Measurements from ENCODE around the gene LPAR1. TPM values are rescaled to one million over a fixed set of nuclear protein-coding genes. Genes with fewer than 3 reads are reported as not detected.

Gene LPAR1
- total and polyA plus RNA-seq, 2 of the 8 experiments (the other 6 are each of a cell fraction or from before 2014, with no cell fraction given), result 3.4 to 5.1 TPM

DNA sequence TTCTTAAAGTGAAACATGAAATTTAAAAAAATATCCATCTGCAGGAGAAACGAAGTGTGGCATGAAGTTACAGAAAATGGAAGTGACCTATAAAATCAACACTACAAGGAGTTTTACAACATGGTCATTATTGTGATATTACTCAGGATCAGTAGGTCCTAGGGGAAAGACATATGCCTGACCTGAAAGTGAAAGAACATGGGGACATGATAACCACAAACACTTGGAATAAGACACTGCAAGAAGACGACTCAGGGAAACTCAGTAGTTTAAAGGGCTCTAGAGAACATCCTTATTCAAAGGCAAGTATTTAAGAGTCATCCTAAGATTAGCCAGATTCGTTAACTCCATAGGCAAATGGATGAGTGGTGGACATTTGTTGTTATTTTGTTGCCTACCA, 19.9 kb upstream of the LPAR1 start:
- 88% methylated on average over 3 of the region's 3 CpGs; no CpG with 5 or more reads in 1 of the 2 experiments for WGBS, 2 experiments (ENCODE audit: extremely low coverage in 1 of 2, insufficient coverage in 1 of 2, insufficient read length in 1 of 2, insufficient replicate concordance in 2 of 2, low coverage in 1 of 2, low lambda C conversion rate in 2 of 2, missing lambda C conversion rate in 1 of 2)
- Histone ChIP-seq H3K4ac (replicated peaks; ENCODE audit: insufficient read length, low read depth, low read length) (no peak overlapping the region), H2AK5ac (ENCODE audit: low read depth, low read length) (no peak overlapping the region), H3K36me3 (ENCODE audit: control insufficient read depth in 2 of 4, insufficient read depth in 4 of 4, low read length in 3 of 4) (no peaks in the 10 kb centered on the region), H4K5ac (ENCODE audit: insufficient read length, low read depth, low read length) (no peak overlapping the region), H3K9ac (replicated peaks in 1 of 4; ENCODE audit: extremely low read depth in 1 of 4, low read depth in 3 of 4, low read length in 3 of 4) (no peak overlapping the region), H2BK20ac (ENCODE audit: low read length) (no peak overlapping the region), H3K56ac (replicated peaks; ENCODE audit: insufficient read length, low read depth, low read length) (no peak overlapping the region), H3K79me2 (ENCODE audit: control insufficient read depth in 1 of 2, insufficient read depth in 2 of 2, low read length in 2 of 2) (no peaks in the 10 kb centered on the region), H3K27ac (ENCODE audit: low read depth, low read length) (no peak overlapping the region), H3K9me3 (ENCODE audit: insufficient read depth in 2 of 2, low read depth in 1 of 2, low read length in 1 of 2) (no peaks in the 10 kb centered on the region), H2BK15ac (ENCODE audit: low read length) (no peak overlapping the region), H4K91ac (replicated peaks; ENCODE audit: insufficient read length, low read length) (no peak overlapping the region), H3K4me2 (ENCODE audit: insufficient read depth in 1 of 2, low read depth in 2 of 2, low read length in 2 of 2) (no peak overlapping the region), H3K4me3 (ENCODE audit: extremely low read depth in 1 of 4, insufficient read depth in 2 of 4, low read depth in 3 of 4, low read length in 4 of 4) (no peak overlapping the region), H3K14ac (ENCODE audit: insufficient read length) (no peak overlapping the region), H2BK12ac (ENCODE audit: low read depth, low read length) (no peak overlapping the region), H4K8ac (ENCODE audit: extremely low read depth, insufficient read depth, low read length) (no peak overlapping the region), H2BK120ac (replicated peaks; ENCODE audit: low read depth, low read length) (no peak overlapping the region), H4K20me1 (replicated peaks in 1 of 2; ENCODE audit: control insufficient read depth in 1 of 2, insufficient read depth in 2 of 2, low read length in 2 of 2) (no peaks in the 10 kb centered on the region), H3K23ac (ENCODE audit: insufficient read length) (no peak overlapping the region), H3K27me3 (replicated peaks in 1 of 4; ENCODE audit: control insufficient read depth in 3 of 4, extremely low read depth in 1 of 4, insufficient read depth in 3 of 4, low read length in 3 of 4) (no peaks in the 10 kb centered on the region), H3K23me2 (ENCODE audit: low read depth, low read length) (peaks cover 2% of the 10 kb centered on the region; the same call in 1 of the 2 replicates), H2BK5ac (ENCODE audit: low read depth, low read length) (no peak overlapping the region), H3K79me1 (ENCODE audit: low read depth, low read length) (no peaks in the 10 kb centered on the region), H2AFZ (ENCODE audit: low read length) (no peak overlapping the region), H3K18ac (ENCODE audit: extremely low read depth, low read length) (no peak overlapping the region), H3K4me1 (replicated peaks in 1 of 4; ENCODE audit: control insufficient read depth in 3 of 4, insufficient read depth in 4 of 4, low read length in 3 of 4) (no peaks in the 10 kb centered on the region)
- CTCF ChIA-PET (ENCODE audit: partially characterized antibody), result no interaction called here
- DNase-seq (ENCODE audit: low read depth in 1 of 2, low spot score in 2 of 2) (no peak), FAIRE-seq (no peak)
- POLR2A ChIA-PET (ENCODE audit: partially characterized antibody), result no interaction called here
- TF ChIP-seq YY1 (IDR thresholded peaks at IDR 0.05; ENCODE audit: low read depth, low read length) (no peak), BRCA1 (IDR thresholded peaks at IDR 0.05; ENCODE audit: low read depth, low read length) (no peak), EZH2 (IDR thresholded peaks at IDR 0.05; ENCODE audit: low read depth, low read length, severe bottlenecking) (no peak), SIN3A (conservative IDR thresholded peaks at IDR 0.05 in 1 of 2, IDR thresholded peaks at IDR 0.05 in 1 of 2; ENCODE audit: low read depth in 1 of 2, low read length in 2 of 2) (no peak), BACH1 (IDR thresholded peaks at IDR 0.05; ENCODE audit: low read length) (no peak), SUZ12 (IDR thresholded peaks at IDR 0.05; ENCODE audit: low read length) (no peak)
